Suppressor macrophage (primary cell): ENCODE data around the gene NRL.
A peak's percentile ranks its signal among the peaks of the same experiment; 100 is the strongest.

Experiments
- DNase-seq, 4 experiments: peaks; one replicate each; pipeline ENCODE4 v3.0.0-alpha.2; 2020 to 2022

NRL gene

GRCh38 chr14:24098927-24099813 lies 15.6 kb downstream of the NRL start:
- no peak for DNase-seq

GRCh38 chr14:24098229-24098926 lies 16.4 kb downstream of the NRL start:
- DNase-seq: no peak

DNA sequence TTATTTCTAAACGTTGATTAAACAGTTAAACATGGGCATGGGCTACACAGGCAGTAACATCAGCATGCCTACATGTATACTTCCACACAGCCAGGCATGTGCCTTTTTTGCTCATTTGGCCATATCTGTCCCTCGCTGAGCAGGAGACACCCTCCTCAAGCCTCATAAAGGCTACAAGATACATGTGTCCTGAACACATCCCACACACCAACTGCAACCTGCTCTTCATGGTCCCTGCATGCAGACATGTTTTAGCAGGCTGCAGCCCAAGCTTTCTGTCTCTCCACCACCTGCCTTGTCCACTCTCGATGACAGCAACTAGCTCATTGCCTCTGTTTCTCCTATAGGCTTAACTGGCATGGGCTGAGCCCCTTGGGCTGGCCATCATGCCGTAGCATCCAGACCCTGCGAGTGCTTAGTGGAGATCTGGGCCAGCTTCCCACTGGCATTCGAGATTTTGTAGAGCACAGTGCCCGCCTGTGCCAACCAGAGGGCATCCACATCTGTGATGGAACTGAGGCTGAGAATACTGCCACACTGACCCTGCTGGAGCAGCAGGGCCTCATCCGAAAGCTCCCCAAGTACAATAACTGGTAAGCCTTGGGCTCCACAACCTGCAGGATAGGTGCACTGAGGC lies 18.1 kb downstream of the NRL start:
- no peak for DNase-seq

DNA sequence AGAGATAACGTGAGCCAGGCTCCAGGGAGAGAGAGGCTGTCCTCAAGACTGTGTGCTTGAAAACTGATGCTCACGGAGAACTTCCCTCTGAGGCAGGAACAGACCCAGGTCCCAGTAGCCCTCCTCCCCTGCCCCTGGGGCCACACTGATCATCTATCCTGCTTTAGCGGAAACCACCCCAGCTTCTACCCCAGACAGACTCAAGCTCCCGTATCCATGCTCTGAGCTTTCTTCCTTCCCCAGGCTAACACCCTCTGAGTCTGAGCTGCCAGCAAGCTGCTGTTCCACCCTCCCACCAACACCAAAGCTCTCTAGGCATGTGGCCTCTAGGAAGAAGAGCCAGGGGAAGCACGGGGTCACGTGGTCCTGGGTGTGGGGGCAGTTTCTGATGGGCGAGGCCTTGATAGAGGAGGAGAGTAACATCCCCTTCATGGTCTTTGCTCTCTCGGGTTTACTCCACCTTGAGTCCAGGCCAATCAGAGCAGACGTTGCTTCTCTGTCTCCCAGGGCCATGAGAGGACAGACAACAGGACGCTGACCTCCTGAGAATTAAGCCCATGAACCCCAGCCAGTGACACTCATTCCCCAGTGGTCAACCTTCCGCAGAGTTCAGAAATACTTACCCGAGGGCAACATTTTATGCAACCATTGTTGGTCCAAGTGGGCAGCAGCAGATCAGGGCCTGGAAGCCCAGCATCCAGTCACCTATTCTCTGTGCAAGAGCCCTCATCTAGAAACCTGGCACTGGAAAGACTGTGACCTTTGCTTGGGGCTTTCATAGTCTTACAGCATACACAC lies 19.3 kb downstream of the NRL start:
- DNase-seq: peak; percentile 81 to 92 (median 90)

DNA sequence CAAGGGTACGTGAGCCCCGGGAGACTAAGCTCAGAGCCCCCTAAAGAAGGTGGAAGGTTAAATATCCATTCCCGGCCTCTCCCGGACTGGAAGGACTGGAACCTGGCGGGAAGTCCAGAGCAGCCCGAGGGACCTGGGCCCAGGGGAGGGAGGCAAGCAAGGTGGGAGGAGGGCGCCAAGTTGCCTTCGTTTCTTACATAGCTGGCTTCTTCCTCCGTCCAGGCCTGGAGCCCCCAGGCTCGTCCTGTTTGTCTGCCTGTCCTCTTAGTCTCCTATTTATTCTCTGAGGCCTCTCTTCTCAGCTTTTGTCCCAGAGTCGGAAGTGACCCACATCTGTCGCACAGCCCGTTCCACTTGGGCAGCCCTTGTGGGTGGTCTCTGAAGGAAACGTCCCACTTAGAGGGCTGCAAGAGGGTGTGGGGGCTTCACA lies 19.9 kb downstream of the NRL start:
- DNase-seq: peak in 1 of 4 experiments; percentile 26

DNA sequence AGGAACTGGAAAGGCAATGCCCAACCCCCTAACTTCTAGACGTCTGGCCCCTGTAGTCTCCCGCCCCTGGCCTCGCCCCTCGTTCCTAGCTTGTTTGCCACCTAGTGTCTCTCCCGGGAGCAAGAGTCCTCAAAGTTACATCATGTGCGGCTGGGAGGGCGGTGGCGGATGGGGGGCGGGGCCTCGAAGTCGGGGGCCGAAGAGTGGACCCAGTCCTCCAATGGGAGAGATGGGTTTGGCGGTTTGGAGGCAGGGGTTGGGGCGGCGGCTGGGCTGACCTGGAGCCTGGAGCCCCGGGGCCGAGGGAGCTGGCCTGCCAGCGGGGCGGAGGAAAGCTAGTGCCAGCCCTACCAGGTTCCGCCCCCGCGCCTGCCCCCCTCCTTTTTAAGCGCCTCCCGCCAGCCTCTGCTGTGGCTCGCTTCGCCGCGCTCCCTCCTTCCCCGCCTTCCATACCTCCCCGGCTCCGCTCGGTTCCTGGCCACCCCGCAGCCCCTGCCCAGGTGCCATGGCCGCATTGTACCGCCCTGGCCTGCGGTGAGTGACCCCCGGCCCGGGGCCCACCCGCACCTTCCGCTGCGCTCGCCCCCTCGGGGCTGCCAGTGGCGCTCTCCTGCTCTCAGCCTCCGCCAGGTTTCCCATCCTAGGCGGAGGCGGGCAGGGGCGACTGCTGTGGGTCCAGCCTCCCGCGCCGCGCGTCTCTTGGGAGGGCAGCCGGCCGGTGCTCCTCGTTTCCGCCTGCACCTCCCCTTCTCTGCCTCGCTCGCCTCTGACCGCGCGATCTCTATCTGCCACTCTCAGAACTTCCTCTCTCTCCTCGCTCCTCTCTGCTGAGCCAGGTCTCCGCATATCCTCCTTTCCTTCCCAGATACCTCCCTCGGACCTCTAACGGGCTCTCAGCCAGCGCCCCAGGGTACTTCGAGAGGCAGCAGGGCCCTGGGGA lies 20.6 kb downstream of the NRL start, which contains the start of gene PCK2:
TSS of gene PCK2 (plus strand) at position 411 of the 940 bp plus-strand sequence. CDS start at position 506, 95 bp downstream.
- peak; percentile 96 to 99 (median 98) for DNase-seq

DNA sequence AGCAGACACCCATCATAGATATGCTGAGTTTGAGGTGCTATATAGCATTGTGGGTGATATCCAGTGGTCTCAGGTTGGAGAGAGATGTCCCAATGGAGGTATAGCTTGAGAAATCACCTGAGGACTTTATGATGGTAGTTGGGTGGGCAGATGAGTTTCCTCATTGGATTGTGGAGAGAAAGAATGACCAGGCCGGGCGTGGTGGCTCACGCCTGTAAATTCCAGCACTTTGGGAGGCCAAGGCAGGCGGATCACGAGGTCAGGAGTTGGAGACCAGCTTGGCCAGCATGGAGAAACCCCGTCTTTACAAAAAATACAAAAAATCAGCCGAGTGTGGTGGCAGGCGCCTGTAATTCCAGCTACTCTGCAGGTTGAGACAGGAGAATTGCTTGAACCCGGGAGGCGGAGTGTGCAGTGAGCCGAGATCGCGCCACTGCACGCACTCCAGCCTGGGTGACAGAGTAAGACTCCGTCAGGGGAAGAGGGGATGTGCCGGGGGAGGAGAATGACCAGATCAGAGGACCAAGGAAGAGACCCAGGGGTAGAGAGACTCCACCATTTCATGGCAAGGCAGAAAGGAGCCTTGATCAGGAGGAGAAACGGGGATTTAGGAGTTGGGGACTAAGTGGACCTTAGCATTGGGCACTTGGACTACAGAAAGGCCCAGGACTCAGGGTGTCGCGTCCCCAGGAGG lies 21.4 kb downstream of the NRL start:
- no peak for DNase-seq

- peak; percentile 77 to 89 (median 87) for DNase-seq
Measured at GRCh38 chr14:24092505-24093206, 22.1 kb downstream of the NRL start.

- no peak for DNase-seq
Measured at GRCh38 chr14:24092110-24092504, 22.6 kb downstream of the NRL start.

DNA sequence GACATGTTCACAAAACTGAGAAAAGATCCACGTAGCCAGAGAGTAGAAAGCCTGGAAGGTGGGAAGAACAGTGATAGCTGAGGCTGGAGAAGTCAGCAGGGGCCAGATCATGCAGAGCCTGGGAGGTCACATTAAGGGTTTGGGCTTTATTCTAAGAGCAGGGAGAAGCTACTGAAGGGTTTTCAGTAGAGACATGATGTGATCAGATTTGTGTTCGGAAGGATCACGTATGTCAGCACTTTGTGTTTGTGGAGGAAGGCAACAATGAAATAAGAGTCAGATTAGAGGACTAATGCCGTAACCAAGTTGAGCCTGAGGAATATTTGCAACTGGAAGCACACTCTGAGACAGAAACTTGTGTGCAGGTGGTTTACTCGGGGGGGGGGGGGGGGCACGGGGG lies 24.9 kb downstream of the NRL start:
- no peak for DNase-seq

GRCh38 chr14:24088095-24088494 lies 26.7 kb downstream of the NRL start:
- DNase-seq: no peak

DNA sequence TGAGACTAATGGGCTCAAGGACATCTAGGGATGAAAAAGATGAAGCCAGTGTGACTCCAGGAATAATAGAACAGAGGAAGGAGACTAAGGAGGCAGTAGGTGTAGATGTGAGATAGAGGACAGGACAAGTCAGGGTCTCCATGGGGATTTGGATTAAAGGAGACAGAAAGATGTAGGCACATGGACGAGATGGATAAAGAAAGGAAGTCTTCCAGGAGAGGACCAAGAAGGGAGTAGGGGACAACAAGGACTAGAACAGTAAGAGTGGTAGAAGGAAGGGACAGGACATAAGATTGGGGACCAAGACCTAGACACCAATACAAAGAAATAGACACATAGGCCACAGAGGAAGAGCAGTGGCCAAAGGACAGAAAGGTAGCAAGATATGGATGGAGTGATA lies 27.7 kb downstream of the NRL start:
- DNase-seq: no peak

DNA sequence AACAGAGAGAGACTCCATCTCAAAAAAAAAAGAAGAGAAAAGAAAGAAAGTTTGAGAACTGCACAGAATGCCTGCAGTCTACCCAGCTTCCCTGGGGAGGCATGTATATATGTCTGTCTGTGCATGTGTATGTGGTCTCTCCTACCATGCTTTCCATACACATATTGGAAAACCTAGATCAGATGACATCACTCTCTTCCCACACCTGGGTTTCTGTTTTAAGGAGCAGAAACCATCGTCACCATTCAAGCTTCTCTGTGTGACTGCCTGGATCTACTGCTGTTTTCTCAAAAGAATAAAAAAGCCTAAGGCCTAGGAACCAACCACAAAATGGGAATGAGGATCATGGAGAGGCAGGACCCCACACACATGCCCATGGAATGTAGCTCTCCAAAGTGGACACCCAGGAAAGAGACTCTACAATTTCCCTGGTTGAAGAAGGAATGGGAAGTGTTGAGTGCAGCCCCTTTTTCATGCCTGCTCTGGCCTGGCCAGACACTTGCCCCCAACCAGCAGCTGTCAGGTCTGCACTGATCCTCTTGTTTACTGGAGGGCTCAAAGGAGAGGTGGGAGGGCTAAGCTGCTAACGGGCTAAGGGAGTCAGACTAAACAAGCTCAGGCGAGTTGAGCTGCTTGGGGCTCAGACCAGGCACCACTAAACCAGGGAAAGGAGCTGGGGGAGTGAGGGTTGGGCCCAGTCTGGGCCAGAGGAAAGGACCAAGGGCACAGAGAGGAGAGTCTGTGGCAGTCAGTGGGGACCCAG lies 28.4 kb downstream of the NRL start:
- no peak for DNase-seq

GRCh38 chr14:24085215-24085614 lies 29.5 kb downstream of the NRL start:
- DNase-seq: no peak

DNA sequence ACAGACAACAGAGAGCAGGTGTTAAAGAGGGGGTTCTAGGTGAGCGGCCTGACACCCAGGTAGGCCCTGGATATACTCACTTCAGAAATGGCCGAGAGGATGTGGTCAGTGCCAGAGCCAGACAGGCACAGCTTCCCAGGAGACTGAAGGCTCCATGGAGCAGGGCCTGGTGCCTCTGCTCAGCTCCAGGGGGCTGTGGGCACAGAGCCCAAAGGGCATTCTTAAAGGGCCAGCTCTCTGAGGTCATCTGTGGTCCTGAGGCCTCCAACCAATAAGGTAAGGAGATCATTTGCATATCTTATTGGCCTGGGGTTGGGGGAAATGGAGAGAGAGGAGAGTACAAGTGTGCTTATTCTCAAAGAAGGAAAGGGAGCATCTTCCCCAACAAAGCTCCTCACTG lies 30.3 kb downstream of the NRL start:
- no peak for DNase-seq

GRCh38 chr14:24083462-24083861 lies 31.3 kb downstream of the NRL start:
- DNase-seq: no peak

DNA sequence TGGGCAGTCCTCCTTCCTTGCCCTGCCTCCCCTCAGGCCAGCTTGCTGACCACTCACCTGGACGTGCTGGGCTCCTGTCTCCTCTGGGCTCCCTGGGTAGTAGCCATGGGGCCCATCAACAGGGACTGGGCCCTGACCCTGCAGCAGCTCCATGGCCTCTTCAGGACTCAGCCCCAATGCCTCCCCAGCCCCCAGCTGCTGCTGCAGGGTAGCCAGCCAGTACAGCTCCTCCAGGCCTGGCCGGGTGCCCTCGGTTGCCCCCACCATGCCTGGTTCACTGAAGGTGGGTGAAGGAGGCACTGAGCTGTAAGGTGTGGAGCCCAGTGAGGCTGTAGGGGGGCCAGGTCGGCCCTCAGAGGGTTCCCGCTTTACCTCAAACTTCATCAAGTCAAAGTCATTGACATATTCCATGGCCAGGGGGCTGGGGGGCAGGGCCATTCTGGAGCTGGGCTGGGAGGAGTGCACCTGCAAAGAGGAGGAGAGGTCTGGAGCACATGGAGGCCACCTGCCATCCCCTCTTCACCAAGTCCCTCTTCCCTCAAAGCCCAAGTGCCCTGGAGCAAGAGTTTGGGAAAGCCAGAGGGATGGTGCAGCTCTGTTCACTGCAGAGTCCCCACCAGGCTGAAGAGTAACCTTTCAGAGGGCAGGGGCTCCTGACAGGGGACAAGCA lies 32.2 kb downstream of the NRL start:
- no peak for DNase-seq

DNA sequence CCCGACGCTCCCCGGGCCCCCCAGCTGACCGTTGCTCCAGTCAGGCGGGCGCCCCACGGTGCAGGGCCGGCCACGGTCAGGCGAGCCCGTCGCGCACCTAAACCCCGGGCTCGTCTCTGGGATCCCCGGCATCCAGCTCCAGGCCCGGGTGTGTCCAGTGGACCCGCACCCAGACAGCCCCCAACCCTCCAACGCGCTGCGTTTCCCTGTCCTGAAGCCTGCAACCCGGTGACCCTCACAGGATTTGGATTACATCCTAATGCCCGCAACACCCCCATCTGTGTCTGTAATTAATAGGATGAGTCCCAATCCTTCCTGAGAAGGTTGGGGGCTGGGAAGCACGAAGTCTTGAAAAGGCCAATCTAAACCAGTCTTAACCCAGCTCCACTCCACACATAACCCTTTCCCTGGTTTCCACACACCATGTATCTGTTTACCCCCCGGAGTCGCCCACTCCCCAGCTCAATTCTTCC lies 33.0 kb downstream of the NRL start:
- DNase-seq: no peak
